ENCODE results near the gene IER5. TPM values are rescaled to one million over a fixed set of nuclear protein-coding genes. Genes with fewer than 3 reads are reported as not detected.

IER5 gene
- polyA plus RNA-seq (2011; rRNA removed) (21.2 and 26.8 TPM in 2 replicates), polyA plus RNA-seq (2017; fragmentation: RNase III; extraction: RNeasy Plus Mini Kit Qiagen cat#74134 plus additional on column Dnase treatment) (40.2 to 43.4 TPM (median 40.5 TPM) in 3 replicates), polyA minus RNA-seq (2011; rRNA and poly(A)+ RNA removed) (20.8 and 29.5 TPM in 2 replicates)
- 26.3 and 34.1 TPM in 2 replicates for polyA plus RNA-seq (2012; cell fraction: cytosol; rRNA removed)
- 60.6 and 73.2 TPM in 2 replicates for polyA plus RNA-seq (2012; cell fraction: nucleus; rRNA removed)

DNA sequence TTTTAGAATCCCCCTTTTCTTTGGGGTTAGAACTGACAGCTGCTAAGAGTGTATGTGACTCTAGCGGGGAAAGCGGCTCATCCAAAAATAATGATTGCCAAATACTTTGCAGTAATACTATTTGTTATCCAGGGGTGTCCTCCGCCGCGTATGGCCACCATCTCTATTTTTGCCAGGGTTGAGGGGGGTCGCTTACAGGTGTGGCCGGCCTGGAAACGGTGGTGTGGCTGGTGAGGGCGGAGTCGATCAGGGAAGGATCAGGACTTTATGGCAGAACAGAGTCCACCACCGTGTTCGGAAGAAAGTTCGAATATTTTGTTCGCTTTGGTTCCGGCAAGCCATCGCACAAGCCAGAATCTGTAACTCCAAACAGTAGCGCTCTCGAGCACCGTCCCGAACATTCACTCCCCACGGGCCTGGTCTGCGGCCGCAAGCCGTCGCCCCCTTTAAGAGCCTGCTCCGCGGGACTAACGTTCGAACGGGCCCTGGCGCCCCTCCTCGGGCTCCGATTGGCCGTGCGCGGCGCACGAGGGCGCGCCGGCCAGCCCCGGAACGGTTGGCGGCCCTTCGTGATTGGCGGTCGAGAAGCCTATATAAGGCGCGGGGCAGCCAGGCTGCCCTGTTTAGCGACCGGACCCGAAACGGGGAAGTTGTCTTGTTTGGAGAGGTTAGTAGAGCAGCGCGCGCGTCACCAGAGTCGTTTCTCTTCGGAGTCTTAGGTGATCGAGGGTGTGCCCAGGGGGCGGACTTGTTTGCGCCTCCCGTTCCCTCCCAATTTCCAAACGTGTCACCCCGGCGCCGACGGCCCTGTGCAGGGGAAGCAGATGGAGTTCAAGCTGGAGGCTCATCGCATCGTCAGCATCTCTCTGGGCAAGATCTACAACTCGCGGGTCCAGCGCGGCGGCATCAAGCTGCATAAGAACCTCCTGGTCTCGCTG lies at the start of gene IER5:
IER5 (plus strand) TSS at position 622 of the 938 bp plus-strand sequence; CDS start at position 825, 203 bp downstream.
- Histone ChIP-seq H3K4me3 (peak within 1 kb of the TSS; percentile 91), H3K4me1 (peaks cover 56% of the 10 kb centered on the region), H3K9me3 (no peaks in the 10 kb centered on the region), H3K27ac (peak within 1 kb of the TSS; percentile 80 to 97), H3K4me2 (peak within 1 kb of the TSS; percentile 96)
- ChIA-PET CTCF (interaction anchor here (1.0 to 48.3 kb wide), 4 partner anchors 12 to 207 kb away, joined by 3 to 774 read pairs (median 28); no protein-coding TSS in a partner anchor), POLR2A (interaction anchor here (0.7 to 2.7 kb wide), 29 partner anchors 7 to 1056 kb away, joined by 3 to 21 read pairs (median 5); partner anchors contain the start of genes MR1 and STX6)
- DNase-seq (ENCODE audit: low read depth in 1 of 2, low spot score in 1 of 2) (peak; percentile 86 to 98), ATAC-seq (peak; percentile 80 to 89), FAIRE-seq (no peak)
- WGBS (ENCODE audit: missing lambda C conversion rate): 2% methylated on average over 38 of the region's 76 CpGs
- TF ChIP-seq, protein P1, sequence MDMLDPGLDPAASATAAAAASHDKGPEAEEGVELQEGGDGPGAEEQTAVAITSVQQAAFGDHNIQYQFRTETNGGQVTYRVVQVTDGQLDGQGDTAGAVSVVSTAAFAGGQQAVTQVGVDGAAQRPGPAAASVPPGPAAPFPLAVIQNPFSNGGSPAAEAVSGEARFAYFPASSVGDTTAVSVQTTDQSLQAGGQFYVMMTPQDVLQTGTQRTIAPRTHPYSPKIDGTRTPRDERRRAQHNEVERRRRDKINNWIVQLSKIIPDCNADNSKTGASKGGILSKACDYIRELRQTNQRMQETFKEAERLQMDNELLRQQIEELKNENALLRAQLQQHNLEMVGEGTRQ (IDR thresholded peaks at IDR 0.05): peak; percentile 93
- 0 out of 2 replicates have a peak, but pooled peaks have one; percentile 69 for TF ChIP-seq FOSB (CRISPR knock-in tag; IDR thresholded peaks at IDR 0.05)
- no peak for TF ChIP-seq POLR2AphosphoS2 (conservative IDR thresholded peaks at IDR 0.05; ENCODE audit: low read length)
- TF ChIP-seq, protein P2, sequence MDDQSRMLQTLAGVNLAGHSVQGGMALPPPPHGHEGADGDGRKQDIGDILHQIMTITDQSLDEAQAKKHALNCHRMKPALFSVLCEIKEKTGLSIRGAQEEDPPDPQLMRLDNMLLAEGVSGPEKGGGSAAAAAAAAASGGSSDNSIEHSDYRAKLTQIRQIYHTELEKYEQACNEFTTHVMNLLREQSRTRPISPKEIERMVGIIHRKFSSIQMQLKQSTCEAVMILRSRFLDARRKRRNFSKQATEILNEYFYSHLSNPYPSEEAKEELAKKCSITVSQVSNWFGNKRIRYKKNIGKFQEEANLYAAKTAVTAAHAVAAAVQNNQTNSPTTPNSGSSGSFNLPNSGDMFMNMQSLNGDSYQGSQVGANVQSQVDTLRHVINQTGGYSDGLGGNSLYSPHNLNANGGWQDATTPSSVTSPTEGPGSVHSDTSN (IDR thresholded peaks at IDR 0.05): peak; percentile 81
- TF ChIP-seq, protein P3, sequence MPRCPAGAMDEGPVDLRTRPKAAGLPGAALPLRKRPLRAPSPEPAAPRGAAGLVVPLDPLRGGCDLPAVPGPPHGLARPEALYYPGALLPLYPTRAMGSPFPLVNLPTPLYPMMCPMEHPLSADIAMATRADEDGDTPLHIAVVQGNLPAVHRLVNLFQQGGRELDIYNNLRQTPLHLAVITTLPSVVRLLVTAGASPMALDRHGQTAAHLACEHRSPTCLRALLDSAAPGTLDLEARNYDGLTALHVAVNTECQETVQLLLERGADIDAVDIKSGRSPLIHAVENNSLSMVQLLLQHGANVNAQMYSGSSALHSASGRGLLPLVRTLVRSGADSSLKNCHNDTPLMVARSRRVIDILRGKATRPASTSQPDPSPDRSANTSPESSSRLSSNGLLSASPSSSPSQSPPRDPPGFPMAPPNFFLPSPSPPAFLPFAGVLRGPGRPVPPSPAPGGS (IDR thresholded peaks at IDR 0.05): peak; percentile 100
- TF ChIP-seq ESRRA (IDR thresholded peaks at IDR 0.05; ENCODE audit: borderline replicate concordance, low read length): no peak; the same call in 1 of the 2 replicates
- TF ChIP-seq JUN (IDR thresholded peaks at IDR 0.05): peak; percentile 96 to 100
- peak; percentile 79; the same call in 1 of the 2 replicates for TF ChIP-seq HOXA7 (CRISPR knock-in tag; IDR thresholded peaks at IDR 0.05)
- TF ChIP-seq, protein P4, sequence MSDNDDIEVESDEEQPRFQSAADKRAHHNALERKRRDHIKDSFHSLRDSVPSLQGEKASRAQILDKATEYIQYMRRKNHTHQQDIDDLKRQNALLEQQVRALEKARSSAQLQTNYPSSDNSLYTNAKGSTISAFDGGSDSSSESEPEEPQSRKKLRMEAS (IDR thresholded peaks at IDR 0.05): peak; percentile 90; the same call in 1 of the 2 replicates
- TF ChIP-seq, protein P5, sequence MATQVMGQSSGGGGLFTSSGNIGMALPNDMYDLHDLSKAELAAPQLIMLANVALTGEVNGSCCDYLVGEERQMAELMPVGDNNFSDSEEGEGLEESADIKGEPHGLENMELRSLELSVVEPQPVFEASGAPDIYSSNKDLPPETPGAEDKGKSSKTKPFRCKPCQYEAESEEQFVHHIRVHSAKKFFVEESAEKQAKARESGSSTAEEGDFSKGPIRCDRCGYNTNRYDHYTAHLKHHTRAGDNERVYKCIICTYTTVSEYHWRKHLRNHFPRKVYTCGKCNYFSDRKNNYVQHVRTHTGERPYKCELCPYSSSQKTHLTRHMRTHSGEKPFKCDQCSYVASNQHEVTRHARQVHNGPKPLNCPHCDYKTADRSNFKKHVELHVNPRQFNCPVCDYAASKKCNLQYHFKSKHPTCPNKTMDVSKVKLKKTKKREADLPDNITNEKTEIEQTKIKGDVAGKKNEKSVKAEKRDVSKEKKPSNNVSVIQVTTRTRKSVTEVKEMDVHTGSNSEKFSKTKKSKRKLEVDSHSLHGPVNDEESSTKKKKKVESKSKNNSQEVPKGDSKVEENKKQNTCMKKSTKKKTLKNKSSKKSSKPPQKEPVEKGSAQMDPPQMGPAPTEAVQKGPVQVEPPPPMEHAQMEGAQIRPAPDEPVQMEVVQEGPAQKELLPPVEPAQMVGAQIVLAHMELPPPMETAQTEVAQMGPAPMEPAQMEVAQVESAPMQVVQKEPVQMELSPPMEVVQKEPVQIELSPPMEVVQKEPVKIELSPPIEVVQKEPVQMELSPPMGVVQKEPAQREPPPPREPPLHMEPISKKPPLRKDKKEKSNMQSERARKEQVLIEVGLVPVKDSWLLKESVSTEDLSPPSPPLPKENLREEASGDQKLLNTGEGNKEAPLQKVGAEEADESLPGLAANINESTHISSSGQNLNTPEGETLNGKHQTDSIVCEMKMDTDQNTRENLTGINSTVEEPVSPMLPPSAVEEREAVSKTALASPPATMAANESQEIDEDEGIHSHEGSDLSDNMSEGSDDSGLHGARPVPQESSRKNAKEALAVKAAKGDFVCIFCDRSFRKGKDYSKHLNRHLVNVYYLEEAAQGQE (IDR thresholded peaks at IDR 0.05): peak; percentile 38; the same call in 1 of the 2 replicates
- no peak for TF ChIP-seq JUNB (IDR thresholded peaks at IDR 0.05)
- no peak for TF ChIP-seq FOSL2 (IDR thresholded peaks at IDR 0.05)
- TF ChIP-seq FOSL2 (CRISPR knock-in tag; IDR thresholded peaks at IDR 0.05): peak; percentile 44
- TF ChIP-seq CHD2 (IDR thresholded peaks at IDR 0.05; ENCODE audit: low read length, partially characterized antibody): peak; percentile 46
- TF ChIP-seq MYC (IDR thresholded peaks at IDR 0.05; ENCODE audit: borderline replicate concordance, low read length): 0 out of 2 replicates have a peak, but pooled peaks have one; percentile 47
- TF ChIP-seq RARB (CRISPR knock-in tag; IDR thresholded peaks at IDR 0.05): 0 out of 2 replicates have a peak, but pooled peaks have one; percentile 47
- TF ChIP-seq MAZ (IDR thresholded peaks at IDR 0.05; ENCODE audit: borderline replicate concordance, low read depth, low read length): peak; percentile 60; the same call in 1 of the 2 replicates
- TF ChIP-seq PHF8 (IDR thresholded peaks at IDR 0.05; ENCODE audit: borderline replicate concordance, low read depth): peak; percentile 64
- TF ChIP-seq, protein P6, sequence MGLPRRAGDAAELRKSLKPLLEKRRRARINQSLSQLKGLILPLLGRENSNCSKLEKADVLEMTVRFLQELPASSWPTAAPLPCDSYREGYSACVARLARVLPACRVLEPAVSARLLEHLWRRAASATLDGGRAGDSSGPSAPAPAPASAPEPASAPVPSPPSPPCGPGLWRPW (IDR thresholded peaks at IDR 0.05): no peak
- TF ChIP-seq KDM5A (IDR thresholded peaks at IDR 0.05): no peak
- TF ChIP-seq HEYL (CRISPR knock-in tag; IDR thresholded peaks at IDR 0.05): no peak
- TF ChIP-seq HOXB13 (CRISPR knock-in tag; IDR thresholded peaks at IDR 0.05; ENCODE audit: low read depth): no peak
- no peak for TF ChIP-seq CHD4 (IDR thresholded peaks at IDR 0.05; ENCODE audit: borderline replicate concordance)
- TF ChIP-seq RAD21 (conservative IDR thresholded peaks at IDR 0.05 in 1 of 2, IDR thresholded peaks at IDR 0.05 in 1 of 2): peak; percentile 40
- peak; percentile 100 for TF ChIP-seq POLR2A (IDR thresholded peaks at IDR 0.05; ENCODE audit: low read length)
- TF ChIP-seq NFE2L2 (conservative IDR thresholded peaks at IDR 0.05; ENCODE audit: low read length): no peak
- peak; percentile 71; the same call in 1 of the 2 replicates for TF ChIP-seq TFCP2L1 (CRISPR knock-in tag; IDR thresholded peaks at IDR 0.05)
- TF ChIP-seq, protein P7, sequence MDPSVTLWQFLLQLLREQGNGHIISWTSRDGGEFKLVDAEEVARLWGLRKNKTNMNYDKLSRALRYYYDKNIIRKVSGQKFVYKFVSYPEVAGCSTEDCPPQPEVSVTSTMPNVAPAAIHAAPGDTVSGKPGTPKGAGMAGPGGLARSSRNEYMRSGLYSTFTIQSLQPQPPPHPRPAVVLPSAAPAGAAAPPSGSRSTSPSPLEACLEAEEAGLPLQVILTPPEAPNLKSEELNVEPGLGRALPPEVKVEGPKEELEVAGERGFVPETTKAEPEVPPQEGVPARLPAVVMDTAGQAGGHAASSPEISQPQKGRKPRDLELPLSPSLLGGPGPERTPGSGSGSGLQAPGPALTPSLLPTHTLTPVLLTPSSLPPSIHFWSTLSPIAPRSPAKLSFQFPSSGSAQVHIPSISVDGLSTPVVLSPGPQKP (IDR thresholded peaks at IDR 0.05; ENCODE audit: low read depth, low read length): no peak
- TF ChIP-seq SMC3 (IDR thresholded peaks at IDR 0.05): no peak
- TF ChIP-seq GATA3 (IDR thresholded peaks at IDR 0.05; ENCODE audit: borderline replicate concordance): peak; percentile 50; the same call in 1 of the 2 replicates
